Measurements from ENCODE around the gene CCDC126.
"Not testable (repeated sequence)": the region's sequence is repeated elsewhere in the genome, so short reads cannot be mapped to it uniquely, and the experiment has no call there.

CCDC126 gene

GRCh38 chr7:23597094-23598091 lies at the start of gene CCDC126:
Gene CCDC126, plus strand, starts transcription at chr7:23597382. Its CDS starts 13,934 bp downstream, at chr7:23611316.
- peak; percentile 62 to 65 for DNase-seq (ENCODE audit: low read depth in 2 of 2)

- no peak for DNase-seq (ENCODE audit: low read depth in 2 of 2)
Observed at GRCh38 chr7:23547662-23548061, 49.5 kb upstream of the CCDC126 start.

GRCh38 chr7:23558303-23558702 lies 38.9 kb upstream of the CCDC126 start:
- no peak for DNase-seq (ENCODE audit: low read depth in 2 of 2)

- peak; percentile 35 to 42 for DNase-seq (ENCODE audit: low read depth in 2 of 2)
Observed at GRCh38 chr7:23570592-23571200, 26.5 kb upstream of the CCDC126 start.

- DNase-seq (ENCODE audit: low read depth in 2 of 2): not testable (repeated sequence)
Observed at GRCh38 chr7:23581975-23582374, 15.2 kb upstream of the CCDC126 start.

- not testable (repeated sequence) for DNase-seq (ENCODE audit: low read depth in 2 of 2)
Observed at GRCh38 chr7:23585304-23585703, 11.9 kb upstream of the CCDC126 start.

GRCh38 chr7:23586159-23586558 lies 11.0 kb upstream of the CCDC126 start:
- no peak for DNase-seq (ENCODE audit: low read depth in 2 of 2)

- DNase-seq (ENCODE audit: low read depth in 2 of 2): no peak
Observed at GRCh38 chr7:23590529-23590928, 6.7 kb upstream of the CCDC126 start.

GRCh38 chr7:23593706-23594105 lies 3.5 kb upstream of the CCDC126 start:
- no peak for DNase-seq (ENCODE audit: low read depth in 2 of 2)

GRCh38 chr7:23594879-23595604 lies 2.1 kb upstream of the CCDC126 start:
- DNase-seq (ENCODE audit: low read depth in 2 of 2): no peak

GRCh38 chr7:23598296-23598695 lies 1.1 kb downstream of the CCDC126 start:
- no peak for DNase-seq (ENCODE audit: low read depth in 2 of 2)

GRCh38 chr7:23600236-23600635 lies 3.1 kb downstream of the CCDC126 start:
- no peak for DNase-seq (ENCODE audit: low read depth in 2 of 2)

- DNase-seq (ENCODE audit: low read depth in 2 of 2): no peak
Observed at GRCh38 chr7:23603632-23604295, 6.6 kb downstream of the CCDC126 start.

- no peak for DNase-seq (ENCODE audit: low read depth in 2 of 2)
Observed at GRCh38 chr7:23604296-23604640, 7.1 kb downstream of the CCDC126 start.

- no peak for DNase-seq (ENCODE audit: low read depth in 2 of 2)
Observed at GRCh38 chr7:23607130-23607529, 9.9 kb downstream of the CCDC126 start.

GRCh38 chr7:23607866-23608265 lies 10.7 kb downstream of the CCDC126 start:
- no peak for DNase-seq (ENCODE audit: low read depth in 2 of 2)

GRCh38 chr7:23615331-23615730 lies 18.1 kb downstream of the CCDC126 start:
- no peak for DNase-seq (ENCODE audit: low read depth in 2 of 2)

GRCh38 chr7:23616593-23616992 lies 19.4 kb downstream of the CCDC126 start:
- DNase-seq (ENCODE audit: low read depth in 2 of 2): no peak

- no peak for DNase-seq (ENCODE audit: low read depth in 2 of 2)
Observed at GRCh38 chr7:23617482-23617881, 20.3 kb downstream of the CCDC126 start.

GRCh38 chr7:23618241-23618640 lies 21.1 kb downstream of the CCDC126 start:
- DNase-seq (ENCODE audit: low read depth in 2 of 2): no peak

GRCh38 chr7:23619141-23619540 lies 22.0 kb downstream of the CCDC126 start:
- no peak for DNase-seq (ENCODE audit: low read depth in 2 of 2)

- DNase-seq (ENCODE audit: low read depth in 2 of 2): no peak
Observed at GRCh38 chr7:23622506-23622925, 25.3 kb downstream of the CCDC126 start.
